Vagina (tissue), 2 donors: ENCODE measurements around the gene MTA3. TPM values are rescaled to one million over a fixed set of nuclear protein-coding genes. Genes with fewer than 3 reads are reported as not detected.

Experiments
- DNase-seq, 2 donors: peaks; one replicate each; pipeline ENCODE4 v3.0.0-alpha.2; 2017; ENCODE audit errors: extremely low spot score in 2 of 2
- H3K27ac ChIP-seq: fragments of 200-600 bp; sonication (generic); one replicate; pipeline ENCODE4 v1.5.1; 2019
- H3K27me3 ChIP-seq: fragments of 200-600 bp; sonication (generic); one replicate; pipeline ENCODE4 v1.5.1; 2019
- H3K36me3 ChIP-seq, 2 donors: fragments of 200-600 bp; sonication (generic); one replicate each; pipeline ENCODE4 v1.5.1; 2017 to 2019
- H3K4me1 ChIP-seq: fragments of 200-600 bp; sonication (generic); one replicate; pipeline ENCODE4 v1.5.1; 2019
- H3K4me3 ChIP-seq, 2 donors: fragments of 200-600 bp; sonication (generic); 1 replicate in 1 of 2; 2 replicates in 1 of 2; pipeline ENCODE4 v1.5.1; 2016 to 2019
- H3K9me3 ChIP-seq: fragments of 200-600 bp; sonication (generic); one replicate; pipeline ENCODE4 v1.5.1; 2019
- CTCF ChIP-seq, 3 experiments: fragments of 450-650 bp in 2 of 3; fragments of 200-600 bp in 1 of 3; sonication (generic) in 1 of 3; IDR thresholded peaks; one replicate each; pipeline ENCODE4 v1.5.1; 2017 to 2019; ENCODE audit warnings: antibody characterized with exemption in 3 of 3, mild to moderate bottlenecking in 2 of 3, moderate library complexity in 2 of 3
- POLR2A ChIP-seq, 2 donors: fragments of 450-650 bp; IDR thresholded peaks; one replicate each; pipeline ENCODE4 v1.6.1; 2017; ENCODE audit warnings: antibody characterized with exemption in 2 of 2, mild to moderate bottlenecking in 2 of 2, moderate library complexity in 2 of 2
- POLR2AphosphoS5 ChIP-seq, 2 donors: sonication (generic); formaldehyde crosslinking; IDR thresholded peaks; one replicate each; pipeline ENCODE4 v1.9.0; 2017; ENCODE audit warnings: antibody characterized with exemption in 2 of 2, mild to moderate bottlenecking in 2 of 2, low read depth in 1 of 2; ENCODE audit not compliant: insufficient read depth in 1 of 2
- intact Hi-C: fragments of 100-400 bp; cut with DNase I; formaldehyde crosslinking; loops from one replicate; pipeline ENCODE4 v1.15.1; 2023
- total RNA-seq: library from RNA; depleted of rRNA; stranded (reverse); fragments of >200 nt; gene quantifications from one replicate; pipeline ENCODE4 v1.2.3, GENCODE V29; 2016

The MTA3 gene
- total RNA-seq, 1 donor from 2014 or later: 46.7 TPM

- no peak for DNase-seq
- Histone ChIP-seq H3K9me3 (no peaks in the 10 kb centered on the region), H3K4me3 (no peak overlapping the region), H3K27me3 (no peaks in the 10 kb centered on the region), H3K27ac (no peak overlapping the region), H3K4me1 (no peaks in the 10 kb centered on the region), H3K36me3 (no peaks in the 10 kb centered on the region)
- intact Hi-C loops: loop anchor here (10.0 kb wide), 1 partner anchor 165 kb away; the partner anchor contains the start of gene KCNG3
- TF ChIP-seq CTCF (IDR thresholded peaks at IDR 0.05) (no peak), POLR2A (IDR thresholded peaks at IDR 0.05) (no peak), POLR2AphosphoS5 (IDR thresholded peaks at IDR 0.05; ENCODE audit: insufficient read depth in 1 of 2, low read depth in 1 of 2) (no peak)
These were observed 91.2 kb downstream of the MTA3 start for GRCh38 chr2:42659609-42660008.

- no peak for DNase-seq
- Histone ChIP-seq H3K4me1 (no peaks in the 10 kb centered on the region), H3K36me3 (no peaks in the 10 kb centered on the region), H3K27me3 (no peaks in the 10 kb centered on the region), H3K27ac (no peak overlapping the region), H3K9me3 (no peaks in the 10 kb centered on the region), H3K4me3 (no peak overlapping the region)
- TF ChIP-seq POLR2A (IDR thresholded peaks at IDR 0.05) (no peak), POLR2AphosphoS5 (IDR thresholded peaks at IDR 0.05; ENCODE audit: insufficient read depth in 1 of 2, low read depth in 1 of 2) (peak in 1 of 2 donors; percentile 18), CTCF (IDR thresholded peaks at IDR 0.05) (peak; percentile 80 to 93 (median 80))
- intact Hi-C loops: loop anchor here (10.0 kb wide), 1 partner anchor 168 kb away; the partner anchor contains the start of gene KCNG3
These were observed 94.8 kb downstream of the MTA3 start for GRCh38 chr2:42663106-42663780.

- H3K27me3 ChIP-seq: no peaks in the 10 kb centered on the region
- H3K4me1 ChIP-seq: no peaks in the 10 kb centered on the region
- H3K4me3 ChIP-seq: no peak overlapping the region
- intact Hi-C loops: loop anchor here (10.0 kb wide), 1 partner anchor 169 kb away; the partner anchor contains the start of gene KCNG3
- H3K9me3 ChIP-seq: no peaks in the 10 kb centered on the region
- H3K36me3 ChIP-seq: no peaks in the 10 kb centered on the region
- H3K27ac ChIP-seq: no peak overlapping the region
- no peak for TF ChIP-seq POLR2A (IDR thresholded peaks at IDR 0.05)
- no peak for TF ChIP-seq CTCF (IDR thresholded peaks at IDR 0.05)
- no peak for TF ChIP-seq POLR2AphosphoS5 (IDR thresholded peaks at IDR 0.05; ENCODE audit: insufficient read depth in 1 of 2, low read depth in 1 of 2)
- DNase-seq: no peak
These were observed 95.4 kb downstream of the MTA3 start for GRCh38 chr2:42663828-42664227.

- Histone ChIP-seq H3K36me3 (no peaks in the 10 kb centered on the region), H3K27ac (no peak overlapping the region)
- no peak for DNase-seq
These were observed 105.7 kb downstream of the MTA3 start for GRCh38 chr2:42673989-42674579.

More at GRCh38 chr2:42673989-42674579, 105.7 kb downstream of the MTA3 start:
- Histone ChIP-seq H3K9me3 (no peaks in the 10 kb centered on the region), H3K4me1 (no peaks in the 10 kb centered on the region), H3K4me3 (no peak overlapping the region), H3K27me3 (no peaks in the 10 kb centered on the region)
- TF ChIP-seq CTCF (IDR thresholded peaks at IDR 0.05) (no peak), POLR2AphosphoS5 (IDR thresholded peaks at IDR 0.05; ENCODE audit: insufficient read depth in 1 of 2, low read depth in 1 of 2) (no peak), POLR2A (IDR thresholded peaks at IDR 0.05) (no peak)
- intact Hi-C loops: no loop called here
